ENCODE measurements around the gene KRTAP16-1. TPM values are rescaled to one million over a fixed set of nuclear protein-coding genes. Genes with fewer than 3 reads are reported as not detected.
"Not testable (repeated sequence)": the region's sequence is repeated elsewhere in the genome, so short reads cannot be mapped to it uniquely, and the experiment has no call there.

Gene KRTAP16-1
- total RNA-seq, 1 donor from 2014 or later = not detected

GRCh38 chr17:41294016-41294415 is 15.1 kb downstream of the KRTAP16-1 start:
- TF ChIP-seq, protein P1, sequence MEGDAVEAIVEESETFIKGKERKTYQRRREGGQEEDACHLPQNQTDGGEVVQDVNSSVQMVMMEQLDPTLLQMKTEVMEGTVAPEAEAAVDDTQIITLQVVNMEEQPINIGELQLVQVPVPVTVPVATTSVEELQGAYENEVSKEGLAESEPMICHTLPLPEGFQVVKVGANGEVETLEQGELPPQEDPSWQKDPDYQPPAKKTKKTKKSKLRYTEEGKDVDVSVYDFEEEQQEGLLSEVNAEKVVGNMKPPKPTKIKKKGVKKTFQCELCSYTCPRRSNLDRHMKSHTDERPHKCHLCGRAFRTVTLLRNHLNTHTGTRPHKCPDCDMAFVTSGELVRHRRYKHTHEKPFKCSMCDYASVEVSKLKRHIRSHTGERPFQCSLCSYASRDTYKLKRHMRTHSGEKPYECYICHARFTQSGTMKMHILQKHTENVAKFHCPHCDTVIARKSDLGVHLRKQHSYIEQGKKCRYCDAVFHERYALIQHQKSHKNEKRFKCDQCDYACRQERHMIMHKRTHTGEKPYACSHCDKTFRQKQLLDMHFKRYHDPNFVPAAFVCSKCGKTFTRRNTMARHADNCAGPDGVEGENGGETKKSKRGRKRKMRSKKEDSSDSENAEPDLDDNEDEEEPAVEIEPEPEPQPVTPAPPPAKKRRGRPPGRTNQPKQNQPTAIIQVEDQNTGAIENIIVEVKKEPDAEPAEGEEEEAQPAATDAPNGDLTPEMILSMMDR (IDR thresholded peaks at IDR 0.05; ENCODE audit: unreplicated experiment) = no peak
- H3K27me3 Mint-ChIP-seq (ENCODE audit: unreplicated experiment) = no peaks in the 10 kb centered on the region
- no peak overlapping the region for H3K4me3 Mint-ChIP-seq (ENCODE audit: unreplicated experiment)
- H3K36me3 Mint-ChIP-seq (ENCODE audit: low read depth, unreplicated experiment) = no peaks in the 10 kb centered on the region
- H3K9me3 Mint-ChIP-seq (ENCODE audit: unreplicated experiment) = no peaks in the 10 kb centered on the region
- DNase-seq (ENCODE audit: low spot score) = no peak
- H3K4me1 Mint-ChIP-seq (ENCODE audit: unreplicated experiment) = peaks cover 4% of the 10 kb centered on the region
- no peak overlapping the region for H3K27ac Mint-ChIP-seq (ENCODE audit: unreplicated experiment)

DNA sequence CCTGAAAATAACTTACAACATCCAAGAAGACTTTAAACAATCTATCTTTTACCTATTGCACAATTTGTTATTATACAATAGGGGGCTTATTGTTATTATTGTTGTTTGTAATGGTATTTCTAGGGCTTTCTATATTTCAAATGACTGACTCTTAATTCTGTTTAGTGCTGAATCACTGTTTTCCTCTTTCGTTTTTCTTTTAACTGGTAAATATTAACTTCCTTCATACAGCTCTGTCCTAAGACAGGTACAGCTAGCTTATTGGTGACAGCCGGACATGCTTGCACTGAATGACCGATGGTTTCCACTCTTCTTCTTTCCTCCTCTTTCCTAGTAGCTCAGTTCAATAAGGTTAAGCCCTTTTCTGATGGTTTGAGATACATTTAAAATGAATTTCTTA is 22.1 kb downstream of the KRTAP16-1 start:
- Mint-ChIP-seq H3K4me3 (ENCODE audit: unreplicated experiment) (no peak overlapping the region), H3K9me3 (ENCODE audit: unreplicated experiment) (no peaks in the 10 kb centered on the region), H3K4me1 (ENCODE audit: unreplicated experiment) (no peaks in the 10 kb centered on the region), H3K27ac (ENCODE audit: unreplicated experiment) (no peak overlapping the region), H3K36me3 (ENCODE audit: low read depth, unreplicated experiment) (no peaks in the 10 kb centered on the region), H3K27me3 (ENCODE audit: unreplicated experiment) (no peaks in the 10 kb centered on the region)
- TF ChIP-seq, protein P1 (IDR thresholded peaks at IDR 0.05; ENCODE audit: unreplicated experiment) = no peak
- no peak for DNase-seq (ENCODE audit: low spot score)

DNA sequence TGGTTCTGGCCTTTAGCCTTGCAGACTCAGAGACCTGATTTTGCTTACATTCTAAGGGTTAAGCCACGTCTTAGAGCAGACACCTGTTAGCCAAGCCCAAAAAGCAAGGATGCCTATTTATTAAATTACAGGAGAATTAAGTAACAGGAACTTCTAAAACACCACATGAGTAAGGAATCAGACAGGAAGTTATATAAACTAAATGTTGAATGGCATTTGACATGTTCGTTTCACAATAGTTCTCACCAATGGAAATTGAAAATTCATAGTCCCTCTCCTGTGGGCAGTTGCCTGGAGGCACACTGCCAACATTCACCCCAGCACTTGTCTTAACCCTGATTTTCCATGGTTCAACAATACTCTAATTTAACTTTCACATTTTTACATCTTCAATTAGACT is 24.6 kb downstream of the KRTAP16-1 start:
- Mint-ChIP-seq H3K9me3 (ENCODE audit: unreplicated experiment) (no peaks in the 10 kb centered on the region), H3K4me1 (ENCODE audit: unreplicated experiment) (no peaks in the 10 kb centered on the region), H3K4me3 (ENCODE audit: unreplicated experiment) (no peak overlapping the region), H3K27me3 (ENCODE audit: unreplicated experiment) (no peaks in the 10 kb centered on the region), H3K27ac (ENCODE audit: unreplicated experiment) (no peak overlapping the region), H3K36me3 (ENCODE audit: low read depth, unreplicated experiment) (no peaks in the 10 kb centered on the region)
- DNase-seq (ENCODE audit: low spot score) = no peak
- TF ChIP-seq, protein P1 (IDR thresholded peaks at IDR 0.05; ENCODE audit: unreplicated experiment) = no peak

GRCh38 chr17:41284043-41284442 is 25.1 kb downstream of the KRTAP16-1 start:
- H3K4me1 Mint-ChIP-seq (ENCODE audit: unreplicated experiment) = no peaks in the 10 kb centered on the region
- TF ChIP-seq, protein P1 (IDR thresholded peaks at IDR 0.05; ENCODE audit: unreplicated experiment) = no peak

DNA sequence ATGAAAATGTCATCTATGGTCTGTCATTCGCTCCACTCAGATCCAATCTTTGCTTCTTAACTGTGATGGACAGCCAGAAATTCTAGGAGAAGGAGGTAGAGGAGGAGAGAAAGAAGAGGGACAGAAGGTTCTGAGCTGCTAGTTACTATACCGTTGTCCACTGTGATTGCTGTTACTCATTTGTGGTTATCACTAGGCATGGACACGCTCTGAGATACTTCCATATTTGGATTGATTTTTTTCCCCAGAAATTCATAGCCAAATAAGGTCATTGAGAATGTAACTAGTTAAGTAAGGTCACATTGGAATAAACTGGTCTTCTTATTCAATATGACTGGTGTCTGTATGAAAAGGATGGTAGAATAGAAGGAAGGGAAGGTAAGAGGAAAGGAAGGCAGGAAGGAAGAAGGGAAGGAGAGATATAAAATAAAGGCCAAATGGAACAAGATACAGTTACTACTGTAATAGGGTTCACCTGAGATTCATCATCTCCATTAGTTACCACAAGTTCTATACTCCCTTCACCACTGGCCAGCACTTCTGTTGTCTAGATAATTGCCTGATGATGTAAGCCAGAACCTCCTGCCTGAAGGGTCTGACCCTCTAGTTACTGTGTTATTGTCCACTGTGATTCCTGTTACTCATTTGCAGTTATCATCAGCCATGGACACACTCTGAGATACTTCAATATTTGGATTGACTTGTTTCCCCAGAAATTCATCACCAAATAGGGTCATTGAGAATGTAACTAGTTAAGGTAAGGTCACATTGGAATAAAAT is 30.7 kb downstream of the KRTAP16-1 start:
- H3K27ac Mint-ChIP-seq (ENCODE audit: unreplicated experiment) = no peak overlapping the region
- H3K4me1 Mint-ChIP-seq (ENCODE audit: unreplicated experiment) = no peaks in the 10 kb centered on the region
- no peak overlapping the region for H3K4me3 Mint-ChIP-seq (ENCODE audit: unreplicated experiment)
- DNase-seq (ENCODE audit: low spot score) = no peak
- H3K27me3 Mint-ChIP-seq (ENCODE audit: unreplicated experiment) = no peaks in the 10 kb centered on the region
- TF ChIP-seq, protein P1 (IDR thresholded peaks at IDR 0.05; ENCODE audit: unreplicated experiment) = no peak
- no peaks in the 10 kb centered on the region for H3K9me3 Mint-ChIP-seq (ENCODE audit: unreplicated experiment)
- H3K36me3 Mint-ChIP-seq (ENCODE audit: low read depth, unreplicated experiment) = no peaks in the 10 kb centered on the region

More at GRCh38 chr17:41284043-41284442, 25.1 kb downstream of the KRTAP16-1 start:
- Mint-ChIP-seq H3K4me3 (ENCODE audit: unreplicated experiment) (no peak overlapping the region), H3K27me3 (ENCODE audit: unreplicated experiment) (no peaks in the 10 kb centered on the region), H3K9me3 (ENCODE audit: unreplicated experiment) (no peaks in the 10 kb centered on the region), H3K36me3 (ENCODE audit: low read depth, unreplicated experiment) (no peaks in the 10 kb centered on the region), H3K27ac (ENCODE audit: unreplicated experiment) (no peak overlapping the region)
- no peak for DNase-seq (ENCODE audit: low spot score)

DNA sequence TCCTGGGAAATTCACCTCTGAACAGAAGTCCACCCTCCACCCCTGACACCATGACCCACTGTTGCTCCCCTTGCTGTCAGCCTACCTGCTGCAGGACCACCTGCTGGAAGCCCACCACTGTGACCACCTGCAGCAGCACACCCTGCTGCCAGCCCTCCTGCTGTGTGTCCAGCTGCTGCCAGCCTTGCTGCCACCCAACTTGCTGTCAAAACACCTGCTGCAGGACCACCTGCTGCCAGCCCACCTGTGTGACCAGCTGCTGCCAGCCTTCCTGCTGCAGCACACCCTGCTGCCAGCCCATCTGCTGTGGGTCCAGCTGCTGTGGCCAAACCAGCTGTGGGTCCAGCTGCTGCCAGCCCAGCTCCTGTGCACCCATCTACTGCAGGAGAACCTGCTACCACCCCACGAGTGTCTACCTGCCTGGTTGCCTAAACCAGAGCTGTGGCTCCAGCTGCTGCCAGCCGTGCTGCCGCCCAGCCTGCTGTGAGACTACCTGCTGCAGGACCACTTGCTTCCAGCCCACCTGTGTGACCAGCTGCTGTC is 33.4 kb downstream of the KRTAP16-1 start, which contains the start of gene KRTAP9-7:
TSS of gene KRTAP9-7 (plus strand) at position 51 of the 543 bp plus-strand sequence. CDS start at position 51, 0 bp downstream.
- H3K4me3 Mint-ChIP-seq (ENCODE audit: unreplicated experiment); H3K4me1 Mint-ChIP-seq (ENCODE audit: unreplicated experiment); H3K27ac Mint-ChIP-seq (ENCODE audit: unreplicated experiment); DNase-seq (ENCODE audit: low spot score); H3K36me3 Mint-ChIP-seq (ENCODE audit: low read depth, unreplicated experiment); H3K9me3 Mint-ChIP-seq (ENCODE audit: unreplicated experiment); H3K27me3 Mint-ChIP-seq (ENCODE audit: unreplicated experiment): not testable (repeated sequence)

All from endothelial cell (in vitro differentiated cells).